ENCODE data around the gene ATP13A4.
"Not testable (repeated sequence)": the region's sequence is repeated elsewhere in the genome, so short reads cannot be mapped to it uniquely, and the experiment has no call there.

The ATP13A4 gene

GRCh38 chr3:193544289-193544688 is 10.4 kb downstream of the ATP13A4 start:
- H3K9me3 ChIP-seq = no peaks in the 10 kb centered on the region
- no peaks in the 10 kb centered on the region for H3K36me3 ChIP-seq
- peaks cover 2% of the 10 kb centered on the region; the same call in 1 of the 2 replicates for H3K27me3 ChIP-seq
- TF ChIP-seq, protein P1, sequence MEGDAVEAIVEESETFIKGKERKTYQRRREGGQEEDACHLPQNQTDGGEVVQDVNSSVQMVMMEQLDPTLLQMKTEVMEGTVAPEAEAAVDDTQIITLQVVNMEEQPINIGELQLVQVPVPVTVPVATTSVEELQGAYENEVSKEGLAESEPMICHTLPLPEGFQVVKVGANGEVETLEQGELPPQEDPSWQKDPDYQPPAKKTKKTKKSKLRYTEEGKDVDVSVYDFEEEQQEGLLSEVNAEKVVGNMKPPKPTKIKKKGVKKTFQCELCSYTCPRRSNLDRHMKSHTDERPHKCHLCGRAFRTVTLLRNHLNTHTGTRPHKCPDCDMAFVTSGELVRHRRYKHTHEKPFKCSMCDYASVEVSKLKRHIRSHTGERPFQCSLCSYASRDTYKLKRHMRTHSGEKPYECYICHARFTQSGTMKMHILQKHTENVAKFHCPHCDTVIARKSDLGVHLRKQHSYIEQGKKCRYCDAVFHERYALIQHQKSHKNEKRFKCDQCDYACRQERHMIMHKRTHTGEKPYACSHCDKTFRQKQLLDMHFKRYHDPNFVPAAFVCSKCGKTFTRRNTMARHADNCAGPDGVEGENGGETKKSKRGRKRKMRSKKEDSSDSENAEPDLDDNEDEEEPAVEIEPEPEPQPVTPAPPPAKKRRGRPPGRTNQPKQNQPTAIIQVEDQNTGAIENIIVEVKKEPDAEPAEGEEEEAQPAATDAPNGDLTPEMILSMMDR (IDR thresholded peaks at IDR 0.05; ENCODE audit: low read depth, low read length) = no peak
- no peak overlapping the region for H3K4me3 ChIP-seq (ENCODE audit: low read depth, low read length)
- H3K4me1 ChIP-seq = no peaks in the 10 kb centered on the region
- DNase-seq = no peak

- TF ChIP-seq, protein P1 (IDR thresholded peaks at IDR 0.05; ENCODE audit: low read depth, low read length) = no peak
- H3K9me3 ChIP-seq = no peaks in the 10 kb centered on the region
Observed at GRCh38 chr3:193530231-193531165, 24.2 kb downstream of the ATP13A4 start.

GRCh38 chr3:193526085-193526484 is 28.6 kb downstream of the ATP13A4 start:
- not testable (repeated sequence) for H3K9me3 ChIP-seq; H3K4me3 ChIP-seq (ENCODE audit: low read depth, low read length); DNase-seq; H3K36me3 ChIP-seq; H3K27me3 ChIP-seq; H3K4me1 ChIP-seq

More at GRCh38 chr3:193530231-193531165, 24.2 kb downstream of the ATP13A4 start:
- no peak for DNase-seq
- H3K36me3 ChIP-seq = no peaks in the 10 kb centered on the region
- peaks cover 3% of the 10 kb centered on the region; the same call in 1 of the 2 replicates for H3K27me3 ChIP-seq
- H3K4me1 ChIP-seq = no peaks in the 10 kb centered on the region
- H3K4me3 ChIP-seq (ENCODE audit: low read depth, low read length) = no peak overlapping the region

DNA sequence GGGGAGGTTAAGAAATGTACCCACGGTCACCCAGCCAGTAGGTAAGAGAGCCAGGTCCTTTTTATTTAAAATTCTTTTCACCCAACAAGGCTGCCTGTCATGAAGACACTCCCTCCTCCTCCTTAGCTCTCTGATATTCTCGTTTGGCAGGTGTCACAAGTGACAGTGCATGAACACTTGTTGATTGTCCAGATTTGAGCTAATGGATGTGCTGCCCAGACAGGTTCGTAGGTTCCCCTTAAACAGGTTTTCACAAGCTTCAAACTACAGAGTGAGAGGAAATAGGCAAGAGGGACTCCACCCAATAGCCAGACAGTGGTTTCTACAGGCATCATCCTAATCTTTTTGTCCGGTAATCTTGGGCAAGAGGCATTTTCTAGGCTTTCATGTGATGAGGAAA is 32.2 kb downstream of the ATP13A4 start:
- H3K4me1 ChIP-seq = no peaks in the 10 kb centered on the region
- TF ChIP-seq, protein P1 (IDR thresholded peaks at IDR 0.05; ENCODE audit: low read depth, low read length) = no peak
- no peak for DNase-seq
- no peak overlapping the region for H3K4me3 ChIP-seq (ENCODE audit: low read depth, low read length)
- H3K36me3 ChIP-seq = no peaks in the 10 kb centered on the region
- no peaks in the 10 kb centered on the region for H3K27me3 ChIP-seq
- no peaks in the 10 kb centered on the region for H3K9me3 ChIP-seq

GRCh38 chr3:193520738-193521137 is 34.0 kb downstream of the ATP13A4 start:
- TF ChIP-seq, protein P1 (IDR thresholded peaks at IDR 0.05; ENCODE audit: low read depth, low read length) = no peak
- H3K9me3 ChIP-seq = no peaks in the 10 kb centered on the region
- H3K4me1 ChIP-seq = no peaks in the 10 kb centered on the region
- no peak for DNase-seq
- no peaks in the 10 kb centered on the region for H3K27me3 ChIP-seq
- no peak overlapping the region for H3K4me3 ChIP-seq (ENCODE audit: low read depth, low read length)
- H3K36me3 ChIP-seq = no peaks in the 10 kb centered on the region

- H3K4me3 ChIP-seq (ENCODE audit: low read depth, low read length) = no peak overlapping the region
- H3K27me3 ChIP-seq = peaks cover 7% of the 10 kb centered on the region
- H3K4me1 ChIP-seq = no peaks in the 10 kb centered on the region
- no peak for DNase-seq
- no peaks in the 10 kb centered on the region for H3K9me3 ChIP-seq
- no peaks in the 10 kb centered on the region for H3K36me3 ChIP-seq
- TF ChIP-seq, protein P1 (IDR thresholded peaks at IDR 0.05; ENCODE audit: low read depth, low read length) = no peak
Observed at GRCh38 chr3:193515966-193516365, 38.7 kb downstream of the ATP13A4 start.

All from BE2C (cell line).